ENCODE data around the gene OR1J2.
"Not testable (repeated sequence)": the region's sequence is repeated elsewhere in the genome, so short reads cannot be mapped to it uniquely, and the experiment has no call there.

OR1J2 gene, protein sequence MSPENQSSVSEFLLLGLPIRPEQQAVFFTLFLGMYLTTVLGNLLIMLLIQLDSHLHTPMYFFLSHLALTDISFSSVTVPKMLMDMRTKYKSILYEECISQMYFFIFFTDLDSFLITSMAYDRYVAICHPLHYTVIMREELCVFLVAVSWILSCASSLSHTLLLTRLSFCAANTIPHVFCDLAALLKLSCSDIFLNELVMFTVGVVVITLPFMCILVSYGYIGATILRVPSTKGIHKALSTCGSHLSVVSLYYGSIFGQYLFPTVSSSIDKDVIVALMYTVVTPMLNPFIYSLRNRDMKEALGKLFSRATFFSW

DNA sequence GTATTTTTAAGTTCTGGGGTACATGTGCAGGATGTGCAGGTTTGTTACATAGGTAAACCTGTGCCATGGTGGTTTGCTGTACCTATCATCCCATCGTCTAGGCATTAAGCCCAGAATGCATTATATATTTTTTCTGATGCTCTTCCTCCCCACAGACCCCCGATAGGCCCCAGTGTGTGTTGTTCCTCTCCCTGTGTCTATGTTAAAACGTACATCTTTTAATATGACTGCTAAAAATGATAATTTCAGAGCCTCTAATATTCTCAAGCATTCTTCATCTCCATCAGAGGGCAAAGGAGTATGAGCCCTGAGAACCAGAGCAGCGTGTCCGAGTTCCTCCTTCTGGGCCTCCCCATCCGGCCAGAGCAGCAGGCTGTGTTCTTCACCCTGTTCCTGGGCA lies at the start of gene OR1J2:
Gene OR1J2, plus strand, starts transcription at position 301 of the 400 bp plus-strand sequence. Its CDS starts 0 bp downstream, at position 301.
- DNase-seq: no peak

DNA sequence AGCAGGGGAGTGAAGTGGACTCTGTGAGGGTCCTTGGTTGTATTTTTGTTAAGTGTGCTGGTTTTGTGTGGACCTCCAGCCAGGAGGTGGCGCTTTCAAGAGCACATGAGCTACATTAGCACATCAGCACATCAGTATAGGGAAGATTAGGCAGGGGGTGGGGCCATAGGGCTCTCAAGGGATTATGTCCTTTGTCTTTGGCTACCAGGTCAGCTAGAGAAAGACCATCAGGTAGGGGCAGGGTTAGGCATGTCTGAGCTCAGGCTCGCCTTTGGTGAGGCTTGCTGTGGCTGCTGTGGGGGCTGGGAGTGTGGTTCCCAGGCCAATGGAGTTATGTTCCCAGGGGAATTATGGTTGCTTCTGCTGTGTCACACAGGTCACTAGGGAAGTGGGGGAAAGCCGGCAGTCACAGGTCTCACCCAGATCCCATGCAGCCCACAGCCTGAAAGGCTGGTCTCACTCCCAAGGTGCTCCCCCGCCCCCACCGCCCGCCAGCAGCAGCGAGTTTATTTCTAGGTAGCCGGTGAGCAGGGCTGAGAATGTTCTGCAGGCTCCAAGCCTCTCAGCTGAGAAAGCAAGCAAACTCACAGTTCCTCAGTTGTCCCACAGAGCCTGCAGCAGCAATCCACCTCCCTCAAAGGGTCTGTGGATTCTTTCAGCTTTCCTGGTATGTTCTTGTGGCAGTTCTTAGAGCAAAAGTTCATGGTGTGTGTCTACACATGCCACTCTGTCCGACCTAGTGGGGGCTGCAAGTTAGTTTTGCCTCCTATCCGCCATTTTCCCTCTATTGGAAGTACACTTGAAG lies 46.6 kb upstream of the OR1J2 start:
- peak; percentile 76 for DNase-seq

DNA sequence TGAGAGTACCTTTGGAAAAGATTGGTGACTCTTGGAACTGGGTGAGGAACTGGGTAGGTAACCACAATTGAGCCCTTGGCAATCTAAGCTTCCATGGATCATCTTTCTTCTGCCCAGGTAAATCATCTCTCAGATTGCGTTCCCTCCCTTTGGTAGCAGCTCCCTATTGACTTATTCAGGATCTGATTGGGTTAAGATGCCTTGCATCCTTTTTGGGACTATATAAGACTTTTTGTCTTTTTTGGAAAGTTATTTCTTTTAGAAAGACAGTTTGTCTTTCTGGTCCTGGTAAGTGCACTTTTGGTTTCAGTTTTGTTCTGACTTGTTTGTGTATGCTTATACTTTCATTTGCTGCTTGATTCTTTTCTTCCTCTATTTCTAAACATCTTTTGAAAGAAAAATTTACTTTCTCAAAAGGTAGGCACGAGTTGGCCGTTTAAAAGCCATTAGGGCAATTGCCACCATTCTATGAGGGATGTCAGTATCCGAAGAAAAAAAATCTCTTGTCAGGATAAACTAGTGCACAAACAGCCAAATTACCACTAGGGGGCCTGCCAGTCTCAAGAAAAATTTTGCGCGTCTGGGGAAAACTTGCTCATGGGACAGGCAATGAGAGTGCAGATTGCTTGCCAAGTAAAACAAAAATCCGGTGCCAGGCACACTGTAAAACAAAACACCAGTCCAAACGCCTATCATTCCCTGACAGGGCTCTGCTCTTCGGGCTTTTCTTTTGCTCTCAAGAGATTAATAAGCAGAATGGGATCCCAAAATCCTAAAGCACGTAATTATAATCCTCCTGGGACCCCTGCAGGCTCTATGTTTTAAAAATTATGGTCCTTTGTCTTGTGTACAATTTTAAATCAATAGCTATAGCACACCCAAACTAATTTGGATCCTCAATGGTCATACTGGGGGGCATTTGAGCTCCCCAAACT lies 45.7 kb upstream of the OR1J2 start:
- DNase-seq: peak; percentile 54

DNA sequence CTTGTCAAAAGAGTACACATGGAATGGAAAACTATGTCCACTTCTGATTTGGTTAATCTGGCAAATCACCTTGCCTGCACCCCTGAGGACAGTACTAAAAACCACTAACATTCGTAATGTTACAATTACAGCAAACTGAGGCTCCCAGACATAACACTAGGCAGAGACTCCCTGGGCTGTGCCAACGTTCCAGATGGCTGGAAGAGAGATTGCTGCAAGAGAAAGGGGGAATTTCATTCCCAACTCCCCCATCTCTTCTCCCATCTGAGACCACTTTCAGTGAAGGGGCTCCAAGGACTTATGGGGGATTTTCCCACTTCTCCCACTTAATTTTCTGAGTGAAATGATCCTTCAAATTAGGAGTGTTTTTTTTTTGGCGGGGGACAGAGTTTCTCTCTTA lies 44.1 kb upstream of the OR1J2 start:
- no peak for DNase-seq

DNA sequence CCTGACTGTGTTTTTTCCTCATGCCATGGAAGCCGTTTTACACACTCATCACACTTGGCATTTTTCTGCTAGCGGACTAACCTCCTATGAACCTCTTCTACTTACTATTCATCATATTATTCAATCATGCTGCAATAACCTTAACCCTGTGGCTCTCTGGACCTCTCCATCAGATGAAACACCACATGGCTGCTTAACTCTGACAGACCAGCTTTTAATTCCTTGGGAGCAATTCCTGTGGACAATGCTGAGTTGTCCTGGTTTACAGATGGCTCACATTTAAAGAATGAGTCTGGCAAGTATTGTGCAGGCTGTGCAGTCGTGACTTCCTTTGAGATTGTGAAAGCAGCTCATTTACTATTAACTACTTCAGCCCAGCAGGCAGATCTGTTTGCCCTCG lies 41.9 kb upstream of the OR1J2 start:
- DNase-seq: no peak

DNA sequence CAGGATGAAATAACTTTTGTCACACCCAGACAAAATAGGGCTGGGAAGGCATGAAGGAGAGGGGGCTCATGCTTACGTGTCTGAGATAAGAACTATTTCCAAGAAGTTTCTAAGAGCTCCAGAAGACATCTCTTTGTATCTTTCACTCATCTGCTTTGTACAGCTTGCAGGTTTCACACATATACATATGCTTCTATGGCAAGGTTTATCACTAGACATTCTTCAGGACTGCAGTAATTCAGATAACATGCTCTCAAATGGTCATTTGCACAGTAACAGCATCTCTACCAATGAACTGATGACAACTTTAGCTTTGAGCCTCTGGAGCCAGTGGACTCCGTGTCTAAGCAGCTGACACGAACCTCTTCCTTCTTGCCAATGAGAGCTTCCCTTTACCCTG lies 36.0 kb upstream of the OR1J2 start:
- DNase-seq: no peak

DNA sequence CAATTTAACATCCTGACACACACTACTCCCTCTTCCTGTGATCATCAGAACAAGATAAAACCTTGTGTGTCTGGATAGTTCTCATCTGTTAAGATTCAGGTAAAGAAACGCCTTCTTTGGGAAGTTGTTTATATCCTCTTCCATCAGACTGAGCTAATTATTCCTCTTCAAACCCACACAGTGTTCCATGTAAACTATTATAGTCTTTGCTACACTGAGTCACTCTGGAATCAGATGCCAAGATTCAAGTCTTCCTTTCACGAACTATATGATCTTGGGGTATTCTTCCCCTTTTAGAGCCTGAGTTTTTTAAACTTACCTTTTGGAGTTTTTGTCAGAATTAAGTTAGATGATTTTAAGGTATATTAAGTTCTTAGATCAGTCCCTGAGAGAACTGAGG lies 34.9 kb upstream of the OR1J2 start:
- no peak for DNase-seq

DNA sequence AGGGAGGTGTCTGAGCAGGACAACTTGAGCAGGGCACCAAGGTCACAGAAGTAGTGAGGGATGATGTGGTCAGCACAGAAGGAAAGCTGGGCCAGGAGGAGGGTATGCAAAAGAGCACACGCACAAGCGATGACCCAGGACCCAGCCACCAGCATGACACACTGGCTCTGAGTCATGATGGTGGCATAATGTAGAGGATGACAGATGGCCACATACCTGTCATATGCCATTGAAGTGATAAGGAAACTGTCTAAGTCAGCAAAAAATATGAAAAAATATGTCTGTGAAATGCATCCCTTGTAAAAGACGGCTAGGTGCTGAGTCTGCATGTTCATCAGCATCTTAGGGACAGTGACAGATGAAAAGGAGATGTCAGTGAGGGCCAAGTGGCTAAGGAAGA lies 33.3 kb upstream of the OR1J2 start:
- DNase-seq: no peak

DNA sequence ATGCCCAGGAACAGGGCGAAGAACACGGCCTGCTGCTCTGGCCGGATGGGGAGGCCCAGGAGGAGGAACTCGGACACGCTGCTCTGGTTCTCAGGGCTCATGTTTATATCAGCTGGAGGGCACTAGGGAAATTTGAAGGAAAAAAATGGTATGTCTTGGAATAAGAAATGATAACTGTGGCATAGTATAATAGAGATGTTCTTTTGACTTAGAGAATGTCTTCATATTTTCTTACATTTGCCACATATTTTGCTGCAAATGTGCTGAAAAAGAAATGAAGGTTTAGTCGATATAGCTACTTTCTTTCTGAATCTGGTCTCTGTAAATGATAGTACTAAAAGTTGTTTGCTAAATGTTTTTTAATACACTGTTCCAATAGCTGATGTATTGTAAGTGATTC lies 32.8 kb upstream of the OR1J2 start, which contains the start of gene OR1J1:
Gene OR1J1, minus strand, starts transcription at position 101 of the 400 bp plus-strand sequence. Its CDS starts 0 bp downstream, at position 101.
- no peak for DNase-seq

DNA sequence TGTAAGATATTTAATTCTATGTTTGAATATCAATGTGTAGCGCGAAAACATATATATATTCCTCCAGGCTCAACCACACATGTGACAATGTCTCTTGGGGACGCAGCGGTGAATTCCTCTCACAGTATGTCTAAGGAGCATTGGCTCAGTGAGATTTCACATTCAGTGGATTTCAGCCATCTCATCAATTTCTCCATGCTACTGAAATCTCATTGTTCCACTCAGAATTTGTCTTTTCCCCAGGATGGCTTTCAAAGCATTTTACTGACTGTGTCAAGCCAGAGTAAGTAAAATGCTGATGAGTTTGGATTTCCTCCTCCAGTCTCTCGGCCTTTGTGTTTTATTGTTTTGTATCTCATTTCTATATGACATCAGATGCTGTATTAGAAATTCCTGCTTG lies 31.5 kb upstream of the OR1J2 start:
- DNase-seq: no peak

DNA sequence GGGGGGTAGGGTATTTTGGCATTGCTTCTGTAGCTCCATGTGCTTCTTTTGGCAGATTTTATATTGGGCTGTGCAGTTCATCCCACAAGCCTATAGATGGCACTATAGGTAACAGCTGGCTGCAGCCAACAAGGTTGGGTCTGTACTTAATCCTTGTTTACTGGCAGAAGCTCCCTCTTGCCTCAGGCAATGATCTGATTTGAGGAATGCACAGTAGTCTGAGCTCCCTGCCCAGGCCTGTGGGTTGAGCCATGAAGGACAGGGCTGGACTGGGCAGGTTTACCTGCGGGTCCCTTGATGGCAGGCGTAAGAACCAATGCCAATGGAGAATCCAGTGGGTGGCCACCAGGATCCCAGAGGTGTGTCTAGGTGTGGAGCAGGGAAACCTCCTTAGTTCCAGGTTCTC lies 11.7 kb upstream of the OR1J2 start:
- peak; percentile 3 for DNase-seq

DNA sequence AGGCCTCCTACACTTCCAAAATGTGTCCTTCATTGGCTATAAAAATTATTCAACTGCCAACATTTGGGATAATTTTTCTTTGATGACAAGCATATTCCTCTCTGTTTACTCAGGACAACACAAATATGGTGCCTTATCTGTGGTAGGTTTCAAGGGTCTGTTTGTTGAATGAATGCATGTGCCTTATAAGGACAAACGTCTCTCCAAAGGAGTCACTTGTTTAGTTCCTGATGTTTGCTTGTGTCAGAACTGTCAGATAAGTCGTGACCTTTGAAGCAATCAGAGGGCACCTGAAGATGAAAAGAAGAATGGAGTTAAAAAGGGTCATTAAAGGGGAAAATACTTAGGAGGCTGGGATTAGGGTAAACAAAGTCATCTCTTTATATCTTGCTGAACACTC lies 3.6 kb upstream of the OR1J2 start:
- DNase-seq: no peak

DNA sequence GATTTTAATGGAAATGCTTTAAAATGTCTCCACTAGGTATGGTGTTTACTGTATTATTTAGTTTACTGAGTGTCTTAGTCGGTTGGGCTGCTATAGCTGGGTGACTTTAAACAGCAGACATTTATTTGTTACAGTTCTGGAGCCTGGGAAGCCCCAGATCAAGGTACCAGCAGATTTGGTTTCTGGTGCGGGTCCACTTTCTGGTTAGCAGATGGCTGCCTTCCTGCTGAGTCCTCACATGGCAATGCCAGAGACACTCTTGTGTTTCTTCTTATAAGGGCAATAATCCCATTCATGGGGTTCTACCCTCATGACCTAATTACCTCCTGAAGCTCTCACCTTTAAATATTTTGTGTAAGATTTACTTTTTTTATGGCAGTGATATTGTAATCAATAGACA lies 7.6 kb downstream of the OR1J2 start:
- DNase-seq: no peak

DNA sequence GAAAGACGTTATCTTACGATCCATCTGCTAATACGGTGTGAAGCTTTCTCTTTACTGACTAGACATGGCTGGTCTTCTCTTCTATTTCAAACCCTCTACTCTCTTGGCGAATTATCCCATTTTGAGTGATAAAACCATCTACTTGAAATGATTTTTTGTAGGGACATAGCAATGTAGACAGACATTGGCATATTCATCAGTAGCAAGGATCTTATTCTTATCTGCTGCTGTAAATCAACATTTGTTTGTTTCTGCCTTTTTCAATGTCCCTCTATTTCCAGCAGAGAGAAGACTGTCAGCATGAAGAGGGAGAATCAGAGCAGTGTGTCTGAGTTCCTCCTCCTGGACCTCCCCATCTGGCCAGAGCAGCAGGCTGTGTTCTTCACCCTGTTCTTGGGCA lies 8.2 kb downstream of the OR1J2 start, which contains the start of gene OR1J4:
Gene OR1J4, plus strand, starts transcription at position 301 of the 400 bp plus-strand sequence. Its CDS starts 0 bp downstream, at position 301.
- no peak for DNase-seq

DNA sequence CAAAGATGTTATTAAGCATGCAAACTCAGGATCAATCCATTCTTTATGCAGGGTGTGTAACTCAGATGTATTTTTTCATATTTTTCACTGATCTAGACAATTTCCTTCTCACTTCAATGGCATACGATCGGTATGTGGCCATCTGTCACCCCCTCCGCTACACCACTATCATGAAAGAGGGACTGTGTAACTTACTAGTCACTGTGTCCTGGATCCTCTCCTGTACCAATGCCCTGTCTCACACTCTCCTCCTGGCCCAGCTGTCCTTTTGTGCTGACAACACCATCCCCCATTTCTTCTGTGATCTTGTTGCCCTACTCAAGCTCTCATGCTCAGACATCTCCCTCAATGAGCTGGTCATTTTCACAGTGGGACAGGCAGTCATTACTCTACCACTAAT lies 8.8 kb downstream of the OR1J2 start:
- no peak for DNase-seq

DNA sequence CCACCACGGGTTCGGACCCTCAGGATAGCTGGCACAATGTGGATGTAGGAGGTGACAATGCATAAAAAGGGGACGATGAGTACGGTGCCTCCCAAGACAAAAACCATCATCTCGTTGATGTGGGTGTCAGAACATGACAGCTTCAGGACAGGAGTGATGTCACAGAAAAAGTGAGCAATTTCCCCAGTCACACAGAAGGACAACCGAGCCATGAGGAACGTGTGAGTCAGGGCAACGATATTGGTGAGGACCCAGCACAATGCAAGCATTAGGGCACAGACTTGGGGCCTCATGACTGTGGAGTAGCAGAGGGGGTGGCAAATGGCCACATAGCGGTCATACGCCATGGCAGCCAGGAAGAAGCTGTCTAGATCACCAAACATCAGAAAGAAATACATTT lies 16.0 kb downstream of the OR1J2 start:
- no peak for DNase-seq

DNA sequence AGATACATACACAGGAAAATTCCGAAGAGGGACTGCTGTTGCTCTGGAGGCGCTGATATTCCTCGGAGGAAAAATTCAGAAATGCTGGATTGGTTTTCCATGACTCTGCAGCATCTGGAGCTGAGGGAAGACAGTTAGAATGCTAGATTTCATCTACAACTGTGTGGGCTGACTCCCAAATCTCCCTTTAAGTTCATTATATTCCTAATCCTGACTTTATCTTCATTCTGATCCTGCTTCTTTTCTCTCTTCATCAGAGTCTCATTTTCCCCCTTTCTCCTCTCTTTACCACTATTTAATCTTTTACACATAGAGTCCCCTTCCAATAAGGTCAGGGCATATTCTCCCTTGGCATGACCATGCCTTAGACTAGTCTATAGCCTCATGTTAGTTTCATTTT lies 16.6 kb downstream of the OR1J2 start, which contains the start of gene OR1N1:
Gene OR1N1, minus strand, starts transcription at position 101 of the 400 bp plus-strand sequence. Its CDS starts 0 bp downstream, at position 101.
- no peak for DNase-seq

DNA sequence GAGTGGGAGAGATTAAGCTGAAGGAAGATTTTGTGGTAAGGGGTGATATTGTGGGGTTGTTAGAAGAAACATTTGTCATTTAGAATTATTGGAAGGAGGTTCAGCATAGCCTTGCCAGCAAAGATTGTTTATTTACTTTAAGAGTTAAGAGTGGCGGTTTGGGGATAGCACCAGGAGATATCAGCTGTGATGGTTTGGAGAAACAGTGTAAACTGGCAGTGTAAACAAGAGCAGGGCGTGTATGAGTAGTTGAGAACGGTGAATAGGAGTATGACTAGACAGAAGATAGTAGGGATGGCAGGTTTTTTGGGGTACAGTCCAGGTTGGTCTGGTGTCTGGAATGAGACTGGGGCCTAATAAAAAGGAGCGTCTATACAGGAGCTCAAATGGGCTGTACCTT lies 20.6 kb downstream of the OR1J2 start:
- not testable (repeated sequence) for DNase-seq

DNA sequence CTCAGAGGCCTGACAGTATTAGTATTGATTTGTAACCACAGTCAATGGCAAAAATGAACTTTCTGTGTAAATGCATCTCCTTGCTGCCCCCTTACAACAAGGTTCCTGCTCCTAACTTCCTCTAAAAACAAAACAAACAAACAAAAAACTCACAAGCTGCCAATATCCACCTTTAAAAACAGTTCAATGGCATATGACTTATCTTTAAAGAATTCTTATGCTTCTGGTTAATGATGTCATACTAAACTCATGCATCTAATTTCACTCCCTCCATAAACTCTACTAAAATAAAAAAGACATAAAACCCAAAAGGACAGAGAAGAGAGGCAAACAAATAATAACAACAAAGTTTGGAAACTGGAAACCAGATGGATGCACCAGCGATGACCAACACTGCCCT lies 25.5 kb downstream of the OR1J2 start:
- DNase-seq: no peak

DNA sequence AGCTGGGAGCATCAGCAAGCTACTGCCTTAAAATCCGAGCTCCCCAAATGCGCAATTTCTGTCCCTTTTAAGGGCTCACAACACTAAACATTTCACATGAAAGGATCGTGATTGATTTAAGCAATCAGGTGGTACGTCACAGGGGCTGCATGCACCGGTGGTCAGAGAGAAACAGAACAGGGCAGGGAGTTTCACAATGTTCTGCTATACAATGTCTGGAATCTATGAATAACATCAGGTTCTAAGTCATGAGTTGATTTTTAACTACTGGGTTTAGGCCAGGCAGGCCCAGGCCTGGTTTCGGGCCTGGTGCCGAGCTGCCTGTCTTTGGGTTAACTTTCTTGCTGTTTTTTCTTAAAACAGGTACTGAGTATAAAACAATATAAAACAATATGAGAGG lies 26.5 kb downstream of the OR1J2 start:
- DNase-seq: not testable (repeated sequence)

DNA sequence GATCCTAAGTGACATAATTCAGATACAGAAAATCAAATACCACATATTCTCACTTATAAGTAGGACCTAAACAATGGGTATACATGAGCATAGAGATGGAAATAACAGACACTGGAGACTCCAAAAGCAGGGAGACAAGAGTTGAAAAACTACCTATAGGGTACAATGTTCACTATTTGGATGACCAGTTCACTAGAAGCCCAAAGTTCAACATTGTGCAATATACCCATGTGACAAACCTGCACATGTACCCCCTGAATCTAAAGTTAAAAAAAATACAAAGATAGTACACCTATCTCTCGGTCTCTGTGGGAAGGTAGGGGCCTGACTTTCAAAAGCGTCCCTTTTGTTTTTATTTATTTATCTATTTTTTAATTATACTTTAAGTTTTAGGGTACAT lies 28.2 kb downstream of the OR1J2 start:
- no peak for DNase-seq

DNA sequence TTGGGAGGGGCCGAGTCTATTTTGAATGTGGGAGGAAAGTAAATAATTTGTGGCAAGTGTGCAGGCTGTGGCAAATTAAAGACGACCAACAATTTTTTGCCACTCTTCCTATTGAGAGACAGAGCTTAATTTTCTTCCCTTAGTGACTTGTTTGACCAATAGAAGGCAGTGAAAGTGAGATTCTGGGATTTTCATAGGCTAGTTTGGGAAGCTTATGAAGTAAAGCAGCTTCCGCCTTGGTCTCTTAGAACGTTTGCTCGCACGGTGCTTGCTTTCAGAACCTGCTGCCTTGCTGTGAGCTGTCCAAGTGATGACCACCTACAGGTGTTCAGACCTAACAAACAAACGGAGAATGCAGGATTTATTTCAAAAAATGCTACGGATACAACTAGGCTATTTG lies 35.6 kb downstream of the OR1J2 start:
- DNase-seq: no peak

DNA sequence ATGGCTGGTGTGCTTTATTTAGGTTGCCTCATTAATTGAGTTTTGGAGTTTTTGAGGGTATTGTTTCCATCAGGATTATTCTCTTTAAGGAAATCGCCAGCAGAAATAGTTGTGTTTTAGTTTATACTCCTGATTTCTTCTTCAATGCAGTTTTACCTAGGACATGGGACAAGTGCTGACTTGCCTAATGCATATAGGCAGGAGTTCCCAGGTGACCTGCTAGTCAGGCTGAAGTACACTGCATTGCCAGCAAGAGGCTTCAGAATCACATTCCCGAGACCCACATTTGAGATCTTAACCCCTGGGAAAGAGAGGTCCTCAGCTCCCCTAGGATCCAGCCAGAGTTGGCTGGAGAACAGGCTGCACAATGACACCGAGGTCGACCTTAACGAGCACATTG lies 40.8 kb downstream of the OR1J2 start:
- no peak for DNase-seq

All from GDM1 (cell line).